ENCODE data around the gene MEGF8. TPM values are rescaled to one million over a fixed set of nuclear protein-coding genes. Genes with fewer than 3 reads are reported as not detected.

Gene MEGF8
- total and polyA plus RNA-seq, 12 donors, result 10.2 to 44.6 (median 40.2) TPM

GRCh38 chr19:42412661-42413076 is 87.2 kb downstream of the MEGF8 start:
- intact Hi-C loops (cut with DNase I), result no loop called here
- TF ChIP-seq, protein P1, sequence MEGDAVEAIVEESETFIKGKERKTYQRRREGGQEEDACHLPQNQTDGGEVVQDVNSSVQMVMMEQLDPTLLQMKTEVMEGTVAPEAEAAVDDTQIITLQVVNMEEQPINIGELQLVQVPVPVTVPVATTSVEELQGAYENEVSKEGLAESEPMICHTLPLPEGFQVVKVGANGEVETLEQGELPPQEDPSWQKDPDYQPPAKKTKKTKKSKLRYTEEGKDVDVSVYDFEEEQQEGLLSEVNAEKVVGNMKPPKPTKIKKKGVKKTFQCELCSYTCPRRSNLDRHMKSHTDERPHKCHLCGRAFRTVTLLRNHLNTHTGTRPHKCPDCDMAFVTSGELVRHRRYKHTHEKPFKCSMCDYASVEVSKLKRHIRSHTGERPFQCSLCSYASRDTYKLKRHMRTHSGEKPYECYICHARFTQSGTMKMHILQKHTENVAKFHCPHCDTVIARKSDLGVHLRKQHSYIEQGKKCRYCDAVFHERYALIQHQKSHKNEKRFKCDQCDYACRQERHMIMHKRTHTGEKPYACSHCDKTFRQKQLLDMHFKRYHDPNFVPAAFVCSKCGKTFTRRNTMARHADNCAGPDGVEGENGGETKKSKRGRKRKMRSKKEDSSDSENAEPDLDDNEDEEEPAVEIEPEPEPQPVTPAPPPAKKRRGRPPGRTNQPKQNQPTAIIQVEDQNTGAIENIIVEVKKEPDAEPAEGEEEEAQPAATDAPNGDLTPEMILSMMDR (IDR thresholded peaks at IDR 0.05), result no peak
- Histone ChIP-seq H3K36me3 (peaks cover 0 to 53% (median 0%) of the 10 kb centered on the region in 9 donors), H3K4me1 (peaks cover 8 to 39% (median 27%) of the 10 kb centered on the region in 9 donors), H3K4me3 (no peak overlapping the region), H3K27me3 (no peaks in the 10 kb centered on the region), H3K27ac (peak overlapping the region in 8 of 10 donors; percentile 37 to 69 (median 56)), H3K9me3 (no peaks in the 10 kb centered on the region)
- WGBS, 2 donors, result 64 to 73% methylated on average over 4 of the region's 4 CpGs
- DNase-seq (peak in 1 of 2 donors; percentile 45), ATAC-seq (peak; percentile 43 to 84 (median 68))

DNA sequence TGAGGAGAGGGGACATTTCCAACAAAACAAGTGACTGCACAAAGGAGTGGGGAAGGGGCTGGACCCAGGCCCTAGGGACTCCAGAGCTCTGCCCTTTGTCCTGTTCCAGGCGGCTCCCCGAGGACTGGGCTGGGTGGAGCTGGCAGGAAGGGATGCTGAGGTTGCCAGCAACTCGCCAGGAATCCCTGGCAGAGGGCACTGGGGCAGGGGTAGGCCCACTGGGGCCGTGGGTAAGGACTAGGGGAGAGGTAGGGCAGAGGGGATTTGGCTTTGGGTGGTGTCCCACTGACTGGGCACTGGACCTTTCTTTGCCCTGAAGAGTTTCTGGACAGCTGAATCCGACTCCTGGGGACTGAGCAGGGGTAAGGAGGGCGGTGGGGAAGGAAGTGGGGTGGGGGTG is 93.9 kb downstream of the MEGF8 start:
- Histone ChIP-seq H3K4me3 (peak overlapping the region in 1 of 10 donors; percentile 9), H3K27me3 (peaks cover 0 to 4% (median 0%) of the 10 kb centered on the region in 7 donors), H3K36me3 (peaks cover 0 to 33% (median 0%) of the 10 kb centered on the region in 9 donors), H3K9me3 (no peaks in the 10 kb centered on the region), H3K27ac (peak overlapping the region in 9 of 10 donors; percentile 45 to 94 (median 88)), H3K4me1 (peaks cover 3 to 61% (median 51%) of the 10 kb centered on the region in 9 donors)
- ATAC-seq, result peak in 4 of 8 donors; percentile 15 to 32 (median 27)
- 43 to 48% methylated on average over 6 of the region's 6 CpGs for WGBS, 2 donors
- intact Hi-C loops (cut with DNase I), result no loop called here
- peak; percentile 44 to 68 for DNase-seq
- TF ChIP-seq, protein P1 (IDR thresholded peaks at IDR 0.05), result no peak

DNA sequence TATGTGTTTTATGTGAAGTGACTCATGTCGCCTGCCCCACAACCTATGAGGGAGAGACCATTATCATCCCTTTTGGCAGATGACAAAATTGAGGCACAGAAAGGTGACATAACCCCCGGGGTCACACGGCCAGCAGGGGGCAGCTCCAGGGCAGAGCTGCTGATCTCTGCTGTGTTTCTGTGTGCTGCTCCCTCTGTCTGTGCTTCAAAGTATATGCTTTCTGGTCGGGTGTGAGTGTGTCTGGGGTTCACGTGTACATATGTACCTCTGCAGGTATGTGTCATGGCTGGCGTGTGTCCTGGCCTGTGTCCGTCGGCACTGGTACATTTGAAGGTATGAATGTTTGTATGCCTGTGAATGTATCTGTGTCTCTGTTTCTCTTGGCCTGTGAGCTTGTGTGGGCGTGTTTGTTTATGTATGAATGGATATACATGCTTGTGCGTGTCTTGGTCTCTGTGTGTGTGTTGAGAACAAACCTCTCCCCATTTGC is 94.7 kb downstream of the MEGF8 start:
- H3K4me3 ChIP-seq, result no peak overlapping the region
- intact Hi-C loops (cut with DNase I), result loop anchor here in 1 of 10 donors (5.0 kb wide), 1 partner anchor 138 kb away; no protein-coding TSS in a partner anchor

GRCh38 chr19:42421101-42421500 is 95.7 kb downstream of the MEGF8 start:
- DNase-seq (no peak), ATAC-seq (no peak)
- no peaks in the 10 kb centered on the region for H3K9me3 ChIP-seq
- peaks cover 0 to 16% (median 0%) of the 10 kb centered on the region in 7 donors for H3K27me3 ChIP-seq
- H3K4me1 ChIP-seq, result peaks cover 3 to 67% (median 57%) of the 10 kb centered on the region in 9 donors
- TF ChIP-seq, protein P1 (IDR thresholded peaks at IDR 0.05), result no peak
- peak overlapping the region in 1 of 10 donors; percentile 76 for H3K4me3 ChIP-seq
- peaks cover 0 to 21% (median 0%) of the 10 kb centered on the region in 9 donors for H3K36me3 ChIP-seq
- peak overlapping the region in 9 of 10 donors; percentile 73 to 94 (median 93) for H3K27ac ChIP-seq
- WGBS, 2 donors, result 60 to 70% methylated on average over 4 of the region's 4 CpGs
- intact Hi-C loops (cut with DNase I), result loop anchor here in 1 of 10 donors (5.0 kb wide), 1 partner anchor 139 kb away; no protein-coding TSS in a partner anchor

More for the DNA sequence above, 94.7 kb downstream of the MEGF8 start:
- TF ChIP-seq, protein P1 (IDR thresholded peaks at IDR 0.05), result peak; percentile 34 to 73 (median 56)
- Histone ChIP-seq H3K27me3 (peaks cover 0 to 12% (median 0%) of the 10 kb centered on the region in 7 donors), H3K36me3 (peaks cover 0 to 25% (median 0%) of the 10 kb centered on the region in 9 donors), H3K9me3 (no peaks in the 10 kb centered on the region), H3K27ac (peak overlapping the region in 9 of 10 donors; percentile 55 to 94 (median 91)), H3K4me1 (peaks cover 3 to 67% (median 57%) of the 10 kb centered on the region in 9 donors)
- 52 to 62% methylated on average over 10 of the region's 10 CpGs for WGBS, 2 donors
- DNase-seq (peak in 1 of 2 donors; percentile 64), ATAC-seq (no peak)
